ENCODE results near the gene ARHGEF7.

Gene ARHGEF7

DNA sequence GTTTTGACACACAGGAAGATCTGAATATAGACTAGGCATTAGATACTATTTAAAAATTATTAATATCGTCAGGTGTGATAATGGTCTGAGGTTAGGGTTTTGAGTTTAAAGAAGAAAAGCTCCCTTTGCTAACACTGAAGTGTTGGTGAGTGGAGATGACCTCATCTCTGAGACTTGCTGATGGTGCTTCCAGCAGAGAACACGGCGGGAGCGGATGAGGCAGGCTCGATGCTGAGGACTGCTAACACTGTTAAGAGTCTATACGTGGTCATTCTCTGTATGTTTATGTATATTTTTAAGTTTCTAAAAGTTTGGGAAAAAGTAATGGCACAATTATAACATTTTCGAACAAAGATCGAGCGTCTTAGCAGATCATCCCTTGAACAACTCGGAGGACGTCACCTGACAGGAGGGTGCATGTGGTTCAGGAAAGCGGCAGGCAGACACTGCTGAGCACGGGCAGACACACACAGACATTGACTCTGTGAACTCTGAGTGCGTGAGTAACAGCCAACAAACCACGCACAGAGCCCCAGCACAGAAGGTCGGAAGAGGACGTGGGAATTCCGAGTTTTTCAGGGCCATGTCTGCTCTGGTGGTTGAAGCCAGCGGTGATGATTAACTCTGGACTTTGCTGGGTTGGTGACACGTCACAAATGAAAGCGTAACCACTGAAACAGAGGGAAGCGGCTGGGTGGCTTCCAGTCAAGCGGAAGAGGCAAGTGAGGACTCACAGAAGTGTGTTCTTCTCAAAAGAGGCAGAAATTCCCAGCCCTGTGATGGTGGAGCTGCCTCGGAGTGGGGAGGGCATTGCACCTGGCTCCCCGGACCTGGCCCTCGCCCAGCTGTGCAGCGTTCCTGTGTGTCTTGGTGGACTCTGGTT, 113.4 kb downstream of the ARHGEF7 start:
- no peak for DNase-seq

DNA sequence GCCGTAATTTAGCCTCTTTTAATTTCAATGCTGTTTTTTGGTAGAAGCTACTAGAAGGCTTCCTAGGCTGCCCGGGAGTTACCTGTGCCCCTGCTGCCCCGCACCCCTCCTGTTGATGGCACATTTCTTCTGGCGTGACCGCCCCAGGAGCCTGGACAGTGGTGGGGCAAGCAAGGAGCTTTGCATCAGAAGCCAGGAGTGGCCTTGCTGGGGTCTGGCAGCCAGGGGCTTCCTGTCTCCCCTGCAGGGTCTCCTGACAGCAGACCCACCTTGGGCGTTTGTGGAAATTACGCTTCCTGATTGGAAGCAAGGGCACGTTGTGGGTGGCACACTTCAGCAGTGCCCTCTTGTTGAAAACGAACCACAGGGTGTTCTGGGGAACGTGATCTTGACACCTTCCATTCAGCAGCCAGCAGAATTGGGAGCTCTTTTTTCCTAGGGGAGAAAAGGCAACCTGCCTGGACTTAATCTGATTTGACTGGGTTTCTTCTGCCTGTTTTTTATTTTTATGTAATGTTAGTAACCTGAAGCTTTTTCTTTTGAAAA, 115.3 kb downstream of the ARHGEF7 start:
- no peak for DNase-seq

DNA sequence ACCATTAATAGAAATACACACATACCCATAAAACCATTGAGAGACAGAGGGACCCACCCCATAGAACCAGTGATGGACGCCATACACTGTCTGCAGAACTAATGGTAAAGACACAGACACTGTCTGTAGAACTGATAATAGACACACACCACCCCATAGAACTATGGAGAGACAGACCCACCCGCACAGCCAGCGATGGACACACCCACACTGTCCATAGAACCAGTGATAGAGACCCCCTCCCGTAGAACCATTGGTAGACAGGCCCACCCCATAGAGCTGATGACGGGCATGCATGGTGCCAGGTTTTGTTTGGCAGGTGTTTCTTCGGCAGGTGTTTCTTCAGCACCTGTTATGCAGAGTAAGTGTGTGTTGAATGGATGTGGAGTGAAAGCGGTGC, 117.1 kb downstream of the ARHGEF7 start:
- no peak for DNase-seq

- DNase-seq, result no peak
Measured at GRCh38 chr13:111233080-111233479, 118.0 kb downstream of the ARHGEF7 start.

DNA sequence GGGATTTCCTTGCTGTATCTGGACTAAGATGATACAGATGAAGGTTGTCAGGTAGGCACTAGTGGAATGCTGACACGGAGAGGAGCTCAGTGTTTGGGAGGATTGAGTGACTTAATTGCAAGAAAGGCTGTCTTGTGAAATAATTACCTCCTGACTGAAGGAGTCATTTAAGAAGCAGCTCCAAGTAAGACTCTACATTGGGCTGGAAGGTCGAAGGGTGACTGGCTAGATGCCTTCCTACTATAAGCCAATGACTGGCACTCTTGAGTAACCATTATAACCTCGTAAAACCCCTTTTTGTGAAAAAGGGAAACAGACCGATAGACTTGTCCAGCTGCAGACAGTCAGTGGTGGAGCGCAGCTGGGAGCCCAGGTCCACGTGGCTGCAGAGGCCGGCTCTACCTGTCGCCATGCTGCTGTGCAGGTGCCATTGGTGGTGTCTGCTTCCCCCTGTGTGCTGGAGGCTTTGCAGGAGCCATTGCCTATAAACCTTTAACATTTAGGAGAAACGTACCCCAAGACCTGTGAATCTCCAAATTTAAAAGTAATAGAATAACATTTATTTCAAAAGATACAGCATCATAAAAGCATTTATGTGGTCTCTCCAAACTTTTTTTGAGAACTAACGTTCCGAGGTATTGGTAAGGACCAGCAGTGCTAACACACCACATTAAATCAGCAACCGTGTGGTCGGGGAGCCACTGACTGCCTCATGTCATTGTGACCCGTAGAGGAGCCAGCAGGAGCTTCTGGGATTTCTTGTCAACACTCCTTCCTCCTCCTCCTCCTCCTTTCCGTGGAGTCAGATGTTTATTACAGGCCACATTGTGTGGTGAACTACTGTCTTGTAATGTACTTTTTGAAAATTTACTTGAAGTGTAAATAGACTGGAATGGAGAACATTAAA, 124.9 kb downstream of the ARHGEF7 start:
- DNase-seq, result no peak

GRCh38 chr13:111241006-111241755, 126.1 kb downstream of the ARHGEF7 start:
- peak; percentile 92 for DNase-seq

DNA sequence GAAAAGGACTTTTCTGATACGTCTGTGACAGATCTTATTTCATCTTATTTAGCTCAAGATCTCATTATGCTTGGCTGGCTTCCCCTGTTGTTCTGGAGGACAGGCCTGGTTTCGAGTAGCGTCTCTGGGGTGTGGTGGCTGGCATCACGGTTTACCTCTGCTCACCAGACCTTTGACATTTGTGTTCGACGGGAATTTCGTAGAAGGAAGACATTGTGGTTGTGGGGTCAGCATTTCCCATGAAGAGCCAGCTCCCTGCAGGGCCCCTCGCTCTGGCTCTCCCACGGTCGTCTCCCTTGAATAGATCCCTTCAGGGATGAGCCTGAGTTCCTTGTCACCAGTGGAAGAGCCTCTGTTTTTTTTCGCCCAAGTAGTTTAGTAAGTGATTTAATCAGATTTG, 126.8 kb downstream of the ARHGEF7 start:
- peak; percentile 8 for DNase-seq

- DNase-seq, result no peak
Measured at GRCh38 chr13:111242585-111242984, 127.5 kb downstream of the ARHGEF7 start.

GRCh38 chr13:111243981-111244380, 128.9 kb downstream of the ARHGEF7 start:
- no peak for DNase-seq

GRCh38 chr13:111245576-111246384, 130.7 kb downstream of the ARHGEF7 start:
- no peak for DNase-seq

- no peak for DNase-seq
Measured at GRCh38 chr13:111247552-111247951, 132.4 kb downstream of the ARHGEF7 start.

DNA sequence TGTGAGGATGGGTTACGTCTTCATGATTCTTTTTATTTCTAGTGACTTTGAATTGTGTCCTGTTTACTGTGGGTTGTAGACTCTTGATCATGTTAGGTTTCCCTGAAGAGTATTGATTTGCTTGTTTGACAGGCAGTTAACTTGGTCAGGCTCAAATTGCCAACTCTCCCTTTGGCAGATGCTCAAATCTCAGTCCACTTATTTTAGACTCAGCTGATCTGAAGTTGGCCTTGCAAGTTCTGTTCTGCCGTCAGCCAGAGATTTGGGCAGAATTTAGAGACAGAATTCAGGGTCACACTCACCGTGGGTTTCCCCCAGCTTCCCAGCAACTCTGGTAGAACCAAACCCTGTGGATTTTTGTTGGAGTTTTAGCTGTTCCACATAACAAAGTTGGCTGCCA, 133.7 kb downstream of the ARHGEF7 start:
- peak; percentile 10 for DNase-seq

- peak; percentile 26 for DNase-seq
Measured at GRCh38 chr13:111249637-111250360, 134.7 kb downstream of the ARHGEF7 start.

- no peak for DNase-seq
Measured at GRCh38 chr13:111251646-111252445, 136.7 kb downstream of the ARHGEF7 start.

DNA sequence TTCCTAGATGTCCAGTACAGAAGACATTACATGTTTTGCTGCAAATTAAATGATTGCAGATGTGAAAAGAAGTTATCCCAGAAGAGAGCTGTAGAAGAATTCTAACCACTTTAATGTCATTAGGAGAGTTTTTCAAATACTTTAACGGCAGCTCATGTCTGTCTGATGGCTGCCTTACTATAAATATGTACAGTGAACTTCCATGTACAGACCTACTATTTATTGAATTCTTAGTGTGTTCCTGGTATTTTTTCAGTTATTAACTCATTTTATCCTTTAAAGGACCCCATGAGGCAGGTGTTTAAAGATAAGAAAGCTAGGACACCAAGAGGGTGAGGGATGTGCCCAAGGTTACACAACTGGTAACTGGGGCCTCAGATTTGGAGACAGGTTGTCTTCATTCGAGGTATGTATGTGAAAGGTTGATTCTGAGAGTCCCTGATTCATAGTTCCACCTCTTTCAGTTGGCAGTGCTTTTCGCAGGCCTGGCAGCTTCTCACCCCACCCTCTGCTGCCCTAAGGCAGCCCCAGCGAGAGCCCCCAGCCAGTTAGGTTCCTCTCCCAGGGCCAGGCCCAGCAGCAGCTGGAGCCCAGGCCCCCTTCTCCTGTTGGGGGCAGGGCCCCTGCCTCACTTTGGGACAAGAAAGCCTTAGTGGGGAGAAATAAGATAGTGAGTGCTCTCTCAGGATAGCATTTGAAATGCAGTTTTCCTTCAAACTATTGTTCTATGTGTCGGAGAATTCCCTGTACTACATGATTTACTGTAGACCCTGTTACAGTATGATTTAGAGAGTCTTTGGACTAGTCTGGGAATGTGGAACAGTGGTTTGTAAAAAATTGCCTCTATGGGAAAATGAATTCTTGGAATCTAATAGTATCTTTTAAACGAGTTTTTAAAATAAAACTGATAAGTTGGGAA, 137.6 kb downstream of the ARHGEF7 start:
- DNase-seq, result no peak

DNA sequence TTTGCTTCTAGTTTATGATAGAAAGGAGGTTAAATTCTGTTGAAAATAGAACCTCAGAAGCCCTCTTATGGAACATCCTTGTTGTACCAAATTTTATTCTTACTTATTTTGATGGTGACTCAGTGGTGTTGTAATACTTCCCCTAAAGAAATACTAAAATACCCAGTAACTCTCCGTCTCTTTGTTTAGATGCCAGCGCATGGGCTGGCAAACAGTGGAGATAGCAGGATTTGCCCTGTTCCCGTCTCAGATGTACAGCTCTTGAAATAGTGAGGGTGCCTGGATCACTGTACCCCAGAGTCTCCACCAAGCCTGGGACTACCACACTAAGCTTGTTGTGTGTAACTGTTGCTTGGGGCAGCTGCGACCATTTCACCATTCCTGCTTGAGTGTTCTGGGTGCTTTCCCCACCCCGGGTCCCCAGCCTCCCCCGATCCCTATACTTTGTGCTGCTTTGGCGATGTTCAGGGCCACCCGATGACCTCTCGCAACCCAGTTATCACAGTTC, 138.3 kb downstream of the ARHGEF7 start:
- DNase-seq, result no peak

DNA sequence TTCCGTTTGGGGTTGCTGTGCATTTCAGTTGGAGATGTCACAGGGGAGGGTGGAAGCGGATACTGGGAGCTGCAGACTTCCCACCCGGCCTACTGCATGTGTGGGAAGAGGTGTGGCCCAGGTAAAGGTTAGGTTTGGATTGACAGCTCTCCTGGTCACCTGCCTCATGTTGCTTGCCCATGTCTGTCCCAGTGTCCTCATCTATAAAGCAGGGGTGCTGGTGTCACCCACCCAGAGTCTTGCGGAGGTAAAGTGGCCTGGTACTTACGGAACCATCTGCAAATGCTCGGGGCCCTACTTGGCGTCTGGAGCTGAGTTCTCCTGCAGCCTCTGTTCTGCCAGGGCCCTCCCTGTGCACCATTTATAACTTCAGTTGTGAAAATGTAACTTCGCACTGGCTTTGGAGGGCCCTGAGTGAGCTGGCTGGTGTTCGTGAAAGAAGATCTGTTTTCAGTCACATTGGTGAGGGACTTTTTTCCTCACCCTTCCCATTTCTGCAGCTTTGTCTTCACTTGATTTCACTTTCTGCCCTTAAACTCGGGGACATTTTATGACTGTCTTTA, 140.2 kb downstream of the ARHGEF7 start:
- no peak for DNase-seq

- no peak for DNase-seq
Measured at GRCh38 chr13:111256458-111256857, 141.3 kb downstream of the ARHGEF7 start.

GRCh38 chr13:111256946-111257345, 141.8 kb downstream of the ARHGEF7 start:
- DNase-seq, result no peak
